Peyer's patch (tissue), 4 donors: Measurements from ENCODE around the gene CD101. TPM values are rescaled to one million over a fixed set of nuclear protein-coding genes. Genes with fewer than 3 reads are reported as not detected.

Experiments used
- DNase-seq, 3 donors: peaks; one replicate each; pipeline ENCODE4 v3.0.0-alpha.2; 2017 to 2019
- H3K27ac ChIP-seq, 4 donors: fragments of 200-600 bp; sonication (generic); one replicate each; pipeline ENCODE4 v1.5.1; 2016 to 2019
- H3K27me3 ChIP-seq, 2 donors: fragments of 200-600 bp; sonication (generic); one replicate each; pipeline ENCODE4 v1.5.1; 2019
- H3K36me3 ChIP-seq, 3 donors: fragments of 200-600 bp; sonication (generic); one replicate each; pipeline ENCODE4 v1.5.1; 2016 to 2019
- H3K4me1 ChIP-seq, 4 donors: fragments of 200-600 bp; sonication (generic); one replicate each; pipeline ENCODE4 v1.5.1; 2016 to 2019
- H3K4me3 ChIP-seq, 4 donors: fragments of 200-600 bp; sonication (generic); 1 replicate in 3 of 4; 2 replicates in 1 of 4; pipeline ENCODE4 v1.5.1; 2016 to 2019; ENCODE audit warnings: mild to moderate bottlenecking in 1 of 4
- H3K9me3 ChIP-seq, 4 donors: fragments of 200-600 bp; sonication (generic); one replicate each; pipeline ENCODE4 v1.5.1; 2016 to 2019; ENCODE audit warnings: mild to moderate bottlenecking in 1 of 4
- POLR2A ChIP-seq, 2 donors: fragments of 450-650 bp; IDR thresholded peaks; one replicate each; pipeline ENCODE4 v1.5.1; 2017; ENCODE audit warnings: antibody characterized with exemption in 2 of 2, mild to moderate bottlenecking in 2 of 2, moderate library complexity in 2 of 2
- total RNA-seq, 4 donors: library from RNA; depleted of rRNA; stranded (reverse); fragments of >200 nt; gene quantifications; one replicate each; pipeline ENCODE4 v1.1.0, GENCODE V29; 2016
- TF ChIP-seq, protein P1 (sequence below), 6 experiments: fragments of 450-650 bp in 4 of 6; fragments of 200-600 bp in 2 of 6; sonication (generic) in 1 of 6; IDR thresholded peaks; one replicate each; pipeline ENCODE4 v1.5.1; 2017 to 2019; ENCODE audit warnings: antibody characterized with exemption in 6 of 6, mild to moderate bottlenecking in 3 of 6, moderate library complexity in 1 of 6

The CD101 gene
- total RNA-seq, 4 donors from 2014 or later, result 0.85 to 12.4 (median 3.5) TPM

GRCh38 chr1:116997636-116998035 lies 3.9 kb upstream of the CD101 start:
- Histone ChIP-seq H3K27me3 (no peaks in the 10 kb centered on the region), H3K27ac (no peak overlapping the region), H3K4me1 (no peaks in the 10 kb centered on the region), H3K36me3 (no peaks in the 10 kb centered on the region), H3K9me3 (no peaks in the 10 kb centered on the region), H3K4me3 (no peak overlapping the region)
- DNase-seq, result no peak
- no peak for TF ChIP-seq POLR2A (IDR thresholded peaks at IDR 0.05)
- TF ChIP-seq, protein P1, sequence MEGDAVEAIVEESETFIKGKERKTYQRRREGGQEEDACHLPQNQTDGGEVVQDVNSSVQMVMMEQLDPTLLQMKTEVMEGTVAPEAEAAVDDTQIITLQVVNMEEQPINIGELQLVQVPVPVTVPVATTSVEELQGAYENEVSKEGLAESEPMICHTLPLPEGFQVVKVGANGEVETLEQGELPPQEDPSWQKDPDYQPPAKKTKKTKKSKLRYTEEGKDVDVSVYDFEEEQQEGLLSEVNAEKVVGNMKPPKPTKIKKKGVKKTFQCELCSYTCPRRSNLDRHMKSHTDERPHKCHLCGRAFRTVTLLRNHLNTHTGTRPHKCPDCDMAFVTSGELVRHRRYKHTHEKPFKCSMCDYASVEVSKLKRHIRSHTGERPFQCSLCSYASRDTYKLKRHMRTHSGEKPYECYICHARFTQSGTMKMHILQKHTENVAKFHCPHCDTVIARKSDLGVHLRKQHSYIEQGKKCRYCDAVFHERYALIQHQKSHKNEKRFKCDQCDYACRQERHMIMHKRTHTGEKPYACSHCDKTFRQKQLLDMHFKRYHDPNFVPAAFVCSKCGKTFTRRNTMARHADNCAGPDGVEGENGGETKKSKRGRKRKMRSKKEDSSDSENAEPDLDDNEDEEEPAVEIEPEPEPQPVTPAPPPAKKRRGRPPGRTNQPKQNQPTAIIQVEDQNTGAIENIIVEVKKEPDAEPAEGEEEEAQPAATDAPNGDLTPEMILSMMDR (IDR thresholded peaks at IDR 0.05), result no peak

GRCh38 chr1:116999596-116999995 lies 2.0 kb upstream of the CD101 start:
- no peaks in the 10 kb centered on the region for H3K4me1 ChIP-seq
- TF ChIP-seq POLR2A (IDR thresholded peaks at IDR 0.05), result no peak
- TF ChIP-seq, protein P1 (IDR thresholded peaks at IDR 0.05), result no peak
- no peak overlapping the region for H3K27ac ChIP-seq
- H3K4me3 ChIP-seq, result no peak overlapping the region
- peak in 1 of 3 donors; percentile 58 for DNase-seq
- H3K9me3 ChIP-seq, result no peaks in the 10 kb centered on the region
- H3K27me3 ChIP-seq, result no peaks in the 10 kb centered on the region
- H3K36me3 ChIP-seq, result no peaks in the 10 kb centered on the region

- Histone ChIP-seq H3K4me3 (no peak overlapping the region), H3K4me1 (no peaks in the 10 kb centered on the region), H3K36me3 (no peaks in the 10 kb centered on the region), H3K27me3 (no peaks in the 10 kb centered on the region), H3K27ac (peak overlapping the region in 1 of 4 donors; percentile 60), H3K9me3 (no peaks in the 10 kb centered on the region)
- TF ChIP-seq, protein P1 (IDR thresholded peaks at IDR 0.05), result no peak
- TF ChIP-seq POLR2A (IDR thresholded peaks at IDR 0.05), result no peak
- DNase-seq, result no peak
Measured at GRCh38 chr1:117000142-117000541, 1.4 kb upstream of the CD101 start.

DNA sequence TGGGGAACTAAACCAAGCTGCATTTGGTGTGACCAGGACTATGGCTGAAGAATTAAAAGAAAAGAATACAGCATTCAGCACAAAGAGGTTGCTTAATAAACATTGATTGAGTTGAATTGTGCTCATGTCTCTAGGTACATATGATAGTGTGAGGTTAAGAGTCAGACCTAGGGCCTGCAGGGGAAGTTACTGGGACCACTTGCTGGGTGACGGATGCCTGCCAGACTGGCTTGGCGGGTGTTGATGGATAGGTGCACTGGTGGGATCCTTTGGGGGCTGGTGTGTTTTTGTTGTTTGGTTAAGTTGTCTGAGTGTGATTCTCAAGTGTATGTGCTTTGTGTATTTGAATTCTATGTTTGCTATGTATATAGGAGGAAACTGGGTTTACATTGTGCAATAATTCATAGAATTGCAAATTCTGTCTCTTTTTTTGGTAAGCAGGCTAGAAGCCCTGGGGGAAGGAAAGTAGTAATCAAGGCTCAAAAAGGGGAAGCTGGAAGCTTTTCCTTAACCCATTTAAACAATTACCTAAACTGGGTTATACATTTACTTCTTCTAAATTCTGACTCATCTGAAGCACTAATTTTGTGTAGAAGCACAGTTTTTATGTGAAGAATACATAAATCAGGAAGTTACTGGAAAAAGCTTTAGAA lies 1.8 kb downstream of the CD101 start:
- Histone ChIP-seq H3K9me3 (no peaks in the 10 kb centered on the region), H3K27me3 (no peaks in the 10 kb centered on the region), H3K36me3 (no peaks in the 10 kb centered on the region), H3K4me3 (no peak overlapping the region), H3K27ac (peak overlapping the region; percentile 20 to 65 (median 42)), H3K4me1 (no peaks in the 10 kb centered on the region)
- TF ChIP-seq, protein P1 (IDR thresholded peaks at IDR 0.05), result no peak
- TF ChIP-seq POLR2A (IDR thresholded peaks at IDR 0.05), result no peak
- DNase-seq, result no peak

DNA sequence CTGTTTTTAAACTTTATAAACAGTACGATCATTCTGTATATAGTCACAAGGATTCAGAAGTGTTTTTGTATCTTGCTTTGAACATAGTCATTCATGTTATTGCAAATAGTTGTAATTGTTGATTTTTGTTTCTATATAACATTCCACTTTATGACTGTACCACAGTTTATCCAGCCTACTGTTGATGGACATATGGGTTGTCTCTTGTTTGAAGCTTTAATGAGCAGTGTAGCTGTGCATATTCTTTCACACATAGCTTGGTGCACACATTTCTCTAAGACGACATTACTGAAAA lies 6.1 kb downstream of the CD101 start:
- H3K4me1 ChIP-seq, result no peaks in the 10 kb centered on the region
- H3K9me3 ChIP-seq, result no peaks in the 10 kb centered on the region
- no peak for TF ChIP-seq POLR2A (IDR thresholded peaks at IDR 0.05)
- TF ChIP-seq, protein P1 (IDR thresholded peaks at IDR 0.05), result no peak
- H3K4me3 ChIP-seq, result no peak overlapping the region
- no peak overlapping the region for H3K27ac ChIP-seq
- H3K27me3 ChIP-seq, result no peaks in the 10 kb centered on the region
- no peak for DNase-seq
- no peaks in the 10 kb centered on the region for H3K36me3 ChIP-seq

- no peak overlapping the region for H3K4me3 ChIP-seq
- no peak overlapping the region for H3K27ac ChIP-seq
- TF ChIP-seq POLR2A (IDR thresholded peaks at IDR 0.05), result no peak
- TF ChIP-seq, protein P1 (IDR thresholded peaks at IDR 0.05), result no peak
- H3K36me3 ChIP-seq, result no peaks in the 10 kb centered on the region
- H3K9me3 ChIP-seq, result no peaks in the 10 kb centered on the region
- H3K27me3 ChIP-seq, result no peaks in the 10 kb centered on the region
- DNase-seq, result no peak
- no peaks in the 10 kb centered on the region for H3K4me1 ChIP-seq
Measured at GRCh38 chr1:117008656-117009055, 7.1 kb downstream of the CD101 start.
